DMS 273 (cell line): ENCODE results near the gene ELSPBP1.
"Not testable (repeated sequence)": the region's sequence is repeated elsewhere in the genome, so short reads cannot be mapped to it uniquely, and the experiment has no call there.

Experiments
- DNase-seq: peaks from one replicate; lab custom pipeline; 2025; ENCODE audit not compliant: unreplicated experiment; lab: John Stamatoyannopoulos, UW

ELSPBP1 gene

DNA sequence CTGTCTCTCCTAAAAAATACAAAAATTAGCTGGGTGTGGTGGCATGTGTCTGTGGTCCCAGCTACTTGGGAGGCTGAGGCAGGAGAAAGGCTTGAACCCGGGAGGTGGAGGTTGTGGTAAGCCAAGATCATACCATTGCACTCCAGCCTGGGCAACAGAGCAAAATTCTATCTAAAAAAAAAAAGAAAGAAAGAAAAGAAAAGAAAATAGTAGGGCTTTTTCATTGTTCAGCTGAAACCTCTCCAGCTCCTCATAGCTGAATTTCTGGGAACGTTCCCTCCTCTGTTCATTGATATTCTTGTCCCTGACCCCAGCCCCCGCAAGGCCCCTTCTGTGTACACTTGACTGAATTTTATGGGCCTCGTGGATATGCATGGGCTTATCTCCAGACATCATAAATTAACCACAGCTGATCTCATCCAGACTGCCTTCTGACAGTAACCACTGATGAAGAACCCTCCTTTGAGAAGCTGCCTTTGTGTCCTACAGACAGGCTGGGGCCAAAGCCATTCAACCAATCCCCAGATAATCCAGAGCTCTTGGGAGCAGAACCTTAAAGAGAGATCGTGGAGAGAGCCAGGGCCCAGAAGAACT lies at the start of gene ELSPBP1:
TSS of gene ELSPBP1 (plus strand) at position 424 of the 594 bp plus-strand sequence. CDS start 14,036 bp downstream, outside the sequence.
- DNase-seq, result no peak

DNA sequence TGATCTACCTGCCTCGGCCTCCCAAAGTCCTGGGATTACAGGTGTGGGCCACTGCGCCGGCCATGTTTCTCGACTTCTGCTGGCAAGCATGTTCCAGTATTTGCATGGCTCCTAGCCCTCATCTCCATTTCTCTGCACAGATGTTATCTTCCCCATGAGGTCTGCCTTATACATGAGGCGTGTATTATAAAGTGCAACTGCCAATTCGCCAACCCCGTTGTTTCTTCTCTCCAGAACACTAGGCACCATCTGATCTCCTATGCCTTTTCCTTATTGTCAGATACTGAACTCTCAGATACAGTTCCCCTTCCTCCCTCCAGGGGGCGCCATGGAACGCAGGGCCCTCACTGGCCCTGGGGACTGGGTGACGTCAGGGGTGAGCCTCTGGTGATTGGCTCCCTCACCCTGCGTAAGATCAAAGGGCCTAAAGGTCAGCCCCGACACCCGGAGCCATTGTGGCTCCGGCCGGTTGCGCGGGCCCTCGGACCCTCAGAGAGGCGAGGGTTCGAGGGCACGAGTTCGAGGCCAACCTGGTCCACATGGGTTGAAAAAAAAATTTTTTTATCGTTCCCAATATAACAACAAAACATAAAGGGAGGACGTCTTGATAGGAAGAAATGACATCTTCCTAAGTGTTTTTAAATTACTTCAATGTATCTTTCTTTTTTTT lies 44.4 kb upstream of the ELSPBP1 start:
- not testable (repeated sequence) for DNase-seq

DNA sequence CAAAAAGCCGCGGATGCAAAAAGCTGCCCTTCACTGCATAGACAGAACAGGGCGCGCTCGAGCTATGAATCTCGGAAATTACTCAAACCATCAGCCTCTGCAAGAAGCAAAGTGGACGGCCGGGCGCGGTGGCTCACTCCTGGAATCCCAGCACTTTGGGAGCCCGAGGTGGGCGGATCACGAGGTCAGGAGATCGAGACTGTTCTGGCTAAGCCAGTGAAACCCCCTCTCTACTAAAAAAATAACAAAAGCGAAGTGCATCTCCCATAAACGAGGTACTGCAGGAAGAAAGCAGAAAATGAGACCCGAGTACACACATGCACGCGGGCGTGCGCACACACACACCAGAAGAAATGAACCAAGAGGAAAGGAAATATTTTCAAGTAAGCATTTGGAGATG lies 42.3 kb upstream of the ELSPBP1 start:
- DNase-seq, result not testable (repeated sequence)

DNA sequence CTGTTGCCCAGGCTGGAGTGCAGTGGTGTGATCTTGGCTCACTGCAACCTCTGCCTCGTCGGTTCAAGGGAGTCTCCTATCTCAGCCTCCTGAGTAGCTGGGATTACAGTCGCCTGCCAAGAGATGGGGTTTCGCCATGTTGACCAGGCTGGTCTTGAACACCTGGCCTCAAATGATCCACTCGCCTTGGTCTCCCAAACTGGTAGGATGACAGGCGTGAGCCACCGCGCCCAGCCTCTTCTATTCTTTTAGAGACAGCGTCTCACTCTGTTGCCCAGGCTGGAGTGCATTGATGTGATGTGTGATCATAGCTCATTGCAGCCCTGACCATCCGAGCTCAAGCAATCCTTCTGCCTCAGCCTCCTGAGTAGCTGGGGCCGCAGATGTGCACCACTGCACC lies 38.5 kb upstream of the ELSPBP1 start:
- DNase-seq, result not testable (repeated sequence)

DNA sequence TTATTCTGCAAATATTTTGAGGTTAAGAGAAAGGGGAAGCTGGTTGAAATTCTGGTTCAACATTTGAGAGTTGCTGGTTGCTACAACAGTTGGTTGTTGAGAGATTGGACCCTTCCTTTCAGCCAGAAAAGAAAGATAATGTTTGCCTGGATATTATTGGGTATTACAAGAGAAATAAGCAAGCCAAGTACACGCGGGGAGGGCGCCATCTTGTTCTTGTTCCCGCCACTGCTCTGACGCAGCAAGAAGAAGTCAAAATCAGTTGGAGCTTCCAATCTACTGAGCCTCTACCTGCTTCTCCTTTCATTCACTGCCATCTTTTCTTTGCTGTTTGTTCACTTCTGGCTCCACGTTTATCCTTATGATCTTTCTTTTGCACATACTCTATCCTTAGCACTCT lies 20.9 kb upstream of the ELSPBP1 start:
- no peak for DNase-seq

DNA sequence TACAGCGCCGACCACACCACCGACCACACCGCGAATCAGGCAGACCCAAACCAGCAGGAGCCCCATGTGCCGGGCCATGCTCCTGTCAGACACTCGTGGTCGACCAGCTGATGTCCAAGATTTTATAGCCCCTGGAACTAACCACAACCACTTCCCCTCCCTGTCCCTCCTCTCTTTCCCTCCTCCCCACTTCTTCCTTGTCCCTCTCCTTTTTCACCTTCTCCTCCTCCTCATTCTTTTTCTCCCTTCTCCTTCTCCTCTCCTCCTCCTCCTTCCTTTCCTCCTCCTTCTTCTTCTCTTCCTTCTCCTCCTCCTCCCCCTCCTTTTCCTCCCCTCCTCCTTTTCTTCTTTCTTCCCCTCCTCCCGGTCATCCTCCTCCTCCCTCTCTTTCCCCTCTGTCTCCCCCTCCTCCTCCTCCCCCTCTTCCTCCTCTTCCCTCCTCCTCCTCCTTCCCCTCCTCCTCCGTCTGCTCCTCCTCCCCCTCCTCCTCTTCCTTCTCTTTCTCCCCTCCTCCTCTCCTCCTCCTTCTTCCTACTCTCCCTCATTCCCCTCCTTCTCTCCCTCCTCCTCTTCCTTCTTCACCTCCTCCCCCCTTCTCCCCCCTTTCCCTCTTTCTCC lies 3.1 kb upstream of the ELSPBP1 start:
- no peak for DNase-seq

DNA sequence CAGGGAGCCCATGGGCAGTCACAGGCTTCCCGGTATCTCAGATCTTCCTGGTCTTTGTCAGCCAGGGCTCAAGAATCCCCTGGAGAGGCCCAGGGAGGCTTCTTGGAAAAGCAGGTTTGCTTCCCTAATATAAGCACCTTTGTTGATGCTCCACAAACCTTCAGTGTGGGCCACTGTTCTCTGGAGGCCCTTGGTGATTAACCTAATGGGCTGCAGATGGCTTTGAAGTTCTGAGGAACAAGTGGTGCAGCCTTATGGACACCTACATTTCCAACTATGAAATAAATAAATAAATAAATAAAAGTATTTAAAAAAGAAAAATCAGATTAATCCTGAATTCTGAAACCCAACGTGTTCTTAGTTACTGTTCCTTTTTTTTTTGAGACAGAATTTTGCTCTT lies 2.4 kb upstream of the ELSPBP1 start, which contains the start of gene BSPH1:
TSS of gene BSPH1 (minus strand) at position 101 of the 400 bp plus-strand sequence. CDS start at position 12, 89 bp downstream.
- DNase-seq, result no peak

DNA sequence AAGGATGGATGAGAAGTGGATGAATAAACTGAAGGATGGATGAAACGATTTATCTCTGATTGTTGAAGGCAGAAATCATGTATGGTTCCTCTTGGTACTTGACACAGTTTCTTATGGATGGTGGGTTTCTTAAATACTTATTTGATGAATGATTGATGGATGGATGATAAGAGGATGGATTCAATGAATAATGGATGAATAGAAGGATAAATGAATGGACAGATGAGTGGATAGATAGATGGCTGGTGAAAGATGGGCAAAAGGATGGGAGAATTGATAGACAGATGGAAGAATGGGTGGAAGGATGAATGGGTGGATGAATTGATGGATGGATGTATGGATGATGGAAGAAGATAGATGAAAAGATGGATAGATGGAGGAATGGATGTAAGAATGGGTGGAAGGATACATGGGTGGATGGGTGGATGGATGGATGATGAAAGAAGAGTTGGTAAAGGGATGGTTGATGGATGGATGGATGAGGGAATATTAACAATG lies 1.8 kb downstream of the ELSPBP1 start:
- no peak for DNase-seq

DNA sequence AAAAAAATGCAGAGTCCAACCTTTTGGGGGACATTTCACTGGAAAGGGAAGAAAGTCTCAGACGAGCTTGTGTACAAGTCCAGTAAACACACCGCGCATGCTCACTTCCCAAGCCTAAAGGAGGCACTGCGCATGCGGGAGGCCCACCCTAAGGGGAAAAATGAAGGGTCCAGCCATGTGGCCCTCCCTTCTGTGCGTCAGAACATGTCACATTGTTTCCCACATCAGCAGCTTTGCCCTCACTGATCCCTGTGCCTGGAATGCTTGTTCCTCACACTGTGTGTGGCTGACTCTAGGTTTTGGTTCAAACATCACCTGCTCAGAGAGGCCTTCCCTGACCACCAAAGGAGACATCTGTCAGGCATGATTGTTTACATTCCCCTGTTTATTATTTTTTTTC lies 4.4 kb downstream of the ELSPBP1 start:
- no peak for DNase-seq

DNA sequence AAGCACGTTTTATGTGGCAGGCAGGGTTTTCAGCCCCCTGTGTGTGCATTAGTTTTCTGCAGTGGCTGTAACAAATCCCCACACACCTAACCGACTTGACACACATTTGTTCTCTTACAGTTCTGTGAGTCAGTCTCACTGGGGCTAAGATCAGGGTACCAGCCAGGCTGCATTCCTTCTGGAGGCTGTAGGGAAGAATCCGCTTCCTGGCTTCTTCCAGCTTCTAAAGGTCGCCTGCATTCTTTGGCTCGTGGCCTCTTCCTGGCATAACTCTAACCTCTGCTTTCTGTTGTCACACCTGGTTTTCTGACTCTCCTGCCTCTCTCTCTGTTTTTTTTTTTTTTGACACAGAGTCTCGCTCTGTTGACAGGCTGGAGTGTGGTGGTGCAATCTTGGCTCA lies 6.4 kb downstream of the ELSPBP1 start:
- no peak for DNase-seq

DNA sequence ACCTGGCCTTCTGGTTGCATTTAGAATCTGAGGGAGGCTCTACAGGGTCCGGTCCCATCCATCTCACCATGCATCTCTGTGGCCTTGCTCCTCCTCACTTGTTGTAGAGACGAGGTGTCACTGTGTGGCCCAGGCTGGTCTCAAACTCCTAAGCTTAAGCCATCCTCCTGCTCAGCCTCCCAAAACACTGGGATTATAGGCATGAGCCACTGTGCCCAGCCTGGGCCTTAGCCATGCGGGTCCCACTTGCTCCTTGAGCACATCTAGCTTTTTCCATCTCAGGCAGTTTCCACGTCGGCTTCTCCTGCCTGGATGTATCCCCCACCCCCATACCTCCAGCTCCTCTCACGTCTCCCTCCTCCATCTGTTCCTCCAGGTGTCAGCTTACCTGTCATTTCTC lies 9.8 kb downstream of the ELSPBP1 start:
- no peak for DNase-seq

DNA sequence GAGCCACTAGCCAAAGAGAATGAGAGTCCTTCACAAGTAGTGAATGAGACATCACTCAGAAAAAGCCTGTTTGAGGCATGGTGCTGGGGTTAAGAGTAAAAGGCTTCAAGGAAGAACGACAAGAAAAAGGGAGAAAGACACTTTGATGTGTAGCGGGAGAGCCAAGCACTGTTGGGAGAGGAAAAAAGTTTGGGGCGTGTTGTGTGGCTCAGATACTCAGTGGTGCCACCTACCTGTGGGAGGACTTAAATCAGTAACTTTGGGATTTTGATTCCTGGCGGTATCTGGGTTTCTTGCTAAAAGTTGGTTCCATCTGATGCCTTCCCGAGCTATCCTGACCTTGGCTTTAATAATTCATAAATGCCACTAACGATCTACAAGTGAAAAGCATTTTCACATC lies 12.3 kb downstream of the ELSPBP1 start:
- peak; percentile 33 for DNase-seq

DNA sequence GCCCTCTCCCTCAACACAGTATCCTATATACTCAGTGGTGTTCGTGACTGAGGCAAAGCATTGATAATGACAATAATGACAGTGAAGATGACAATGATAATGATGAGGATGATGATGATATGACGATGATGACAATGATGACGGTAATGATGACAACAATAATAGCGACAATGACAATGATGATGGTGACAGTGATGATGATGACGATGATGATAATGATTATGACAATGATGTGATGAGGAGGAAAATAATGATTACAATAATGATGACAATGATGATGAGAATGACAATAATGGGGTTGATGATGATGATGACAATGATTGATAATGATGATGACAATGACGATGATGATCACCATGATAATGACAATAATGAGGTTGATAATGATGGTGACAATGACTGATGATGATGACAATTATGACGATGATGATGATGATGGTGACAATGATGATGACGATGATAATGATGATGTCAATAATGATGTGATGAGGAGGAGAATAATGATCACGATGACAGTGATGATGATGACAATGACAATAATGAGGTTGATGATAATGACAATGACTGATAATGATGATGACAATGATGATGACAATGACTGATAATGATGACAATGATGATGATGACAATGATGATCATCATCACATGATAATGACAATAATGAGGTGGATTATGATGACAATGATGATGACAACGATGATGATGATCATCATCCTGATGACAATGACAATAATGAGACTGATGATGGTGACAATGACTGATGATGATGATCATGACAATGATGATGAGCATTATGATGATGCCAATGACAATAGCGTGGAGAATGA lies 16.7 kb downstream of the ELSPBP1 start:
- no peak for DNase-seq

DNA sequence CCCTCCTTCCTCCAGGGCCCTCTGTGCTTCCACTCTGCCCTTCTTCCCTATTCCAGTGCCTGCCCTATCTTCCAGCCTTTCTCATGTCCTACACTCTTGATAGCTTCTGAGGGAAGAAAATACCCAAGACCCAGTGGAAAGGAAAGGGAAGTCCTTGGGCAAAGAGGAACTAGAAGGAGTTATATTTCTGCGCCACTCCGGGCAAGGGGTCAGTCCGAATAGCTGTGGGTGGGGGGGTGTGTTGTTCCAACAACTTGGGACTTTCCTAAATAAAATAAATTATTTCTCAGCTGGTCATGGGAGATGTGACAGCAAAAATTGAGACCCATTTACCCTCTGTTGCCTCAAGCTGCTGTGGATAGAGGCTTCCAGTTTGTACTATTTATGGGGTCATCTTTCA lies 26.3 kb downstream of the ELSPBP1 start:
- no peak for DNase-seq

DNA sequence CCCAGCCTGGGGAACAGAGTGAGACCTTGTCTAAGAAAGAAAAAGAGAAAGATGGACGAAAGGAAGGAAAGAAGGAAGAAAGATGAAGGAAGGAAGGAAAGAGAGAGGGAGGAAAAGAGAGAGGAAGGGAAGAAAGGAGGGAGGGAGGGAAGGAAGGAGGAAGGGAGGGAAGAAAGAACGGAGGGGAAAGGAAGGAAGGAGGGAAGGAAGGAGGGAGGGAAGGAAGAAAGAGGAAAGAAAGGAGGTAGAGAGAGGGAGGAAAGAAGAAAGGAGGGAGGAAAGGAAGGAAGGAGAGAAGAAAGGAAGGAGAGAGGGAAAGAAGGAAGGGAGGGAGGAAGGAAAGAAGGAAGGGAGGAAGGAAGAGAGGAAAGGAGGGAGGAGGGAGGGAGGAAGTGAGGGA lies 28.6 kb downstream of the ELSPBP1 start:
- DNase-seq, result no peak

DNA sequence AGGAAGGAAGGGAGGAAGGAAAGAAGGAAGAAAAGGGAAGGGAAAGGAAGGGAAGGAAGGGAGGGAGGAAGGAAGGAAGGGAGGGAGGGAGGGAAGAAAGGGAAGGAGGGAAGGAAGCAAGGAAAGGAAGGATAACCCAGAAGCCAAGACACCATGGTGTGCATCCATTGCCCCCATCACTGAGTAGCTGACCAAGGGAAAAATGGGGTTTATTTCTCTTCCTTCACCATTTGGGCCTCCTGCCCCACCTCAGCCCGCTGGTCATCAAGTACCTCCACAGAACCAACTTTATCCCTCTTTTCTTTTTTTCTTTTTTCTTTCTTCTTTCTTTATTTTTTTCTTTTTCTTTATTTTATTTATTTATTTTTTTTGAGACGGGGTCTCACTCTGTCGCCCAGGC lies 29.1 kb downstream of the ELSPBP1 start:
- DNase-seq, result no peak

DNA sequence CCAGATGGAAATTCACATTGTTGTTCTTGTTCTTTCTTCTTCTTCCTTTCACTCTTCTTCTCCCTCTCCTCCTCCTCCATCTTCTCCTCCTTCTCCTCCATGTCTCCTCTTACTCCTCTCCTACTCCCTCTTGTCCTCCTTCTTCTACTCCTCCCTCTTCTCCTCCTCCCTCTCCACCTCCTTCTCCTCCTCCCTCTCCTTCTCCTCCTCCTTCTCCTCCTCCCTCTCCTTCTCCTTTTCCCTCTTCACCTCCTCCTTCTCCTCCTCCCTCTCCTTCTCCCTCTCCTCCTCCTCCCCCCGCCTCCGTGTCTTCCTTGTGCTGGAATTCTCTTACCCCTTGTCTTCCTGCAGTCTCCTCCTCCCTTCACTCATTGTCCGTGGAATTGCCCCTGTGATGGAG lies 31.0 kb downstream of the ELSPBP1 start:
- DNase-seq, result no peak

DNA sequence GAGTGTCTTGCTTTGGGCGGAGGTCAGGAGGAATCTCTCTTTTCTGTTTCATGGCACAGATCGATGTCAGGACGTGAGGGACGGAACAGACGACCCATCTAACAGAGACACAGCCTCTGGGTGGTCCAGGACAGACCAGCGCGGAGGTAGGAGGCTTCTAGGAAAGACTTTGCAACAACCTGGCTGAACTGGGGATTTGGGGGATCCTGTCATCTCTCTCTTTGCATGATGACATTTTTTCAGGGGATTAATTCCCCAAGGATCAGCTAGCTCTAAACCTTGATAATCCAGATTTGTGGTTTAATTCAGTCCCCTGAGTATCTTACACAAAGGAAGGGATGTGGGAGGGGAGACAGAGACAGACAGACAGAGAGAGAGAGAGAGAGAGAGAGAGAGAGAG lies 35.0 kb downstream of the ELSPBP1 start:
- no peak for DNase-seq

DNA sequence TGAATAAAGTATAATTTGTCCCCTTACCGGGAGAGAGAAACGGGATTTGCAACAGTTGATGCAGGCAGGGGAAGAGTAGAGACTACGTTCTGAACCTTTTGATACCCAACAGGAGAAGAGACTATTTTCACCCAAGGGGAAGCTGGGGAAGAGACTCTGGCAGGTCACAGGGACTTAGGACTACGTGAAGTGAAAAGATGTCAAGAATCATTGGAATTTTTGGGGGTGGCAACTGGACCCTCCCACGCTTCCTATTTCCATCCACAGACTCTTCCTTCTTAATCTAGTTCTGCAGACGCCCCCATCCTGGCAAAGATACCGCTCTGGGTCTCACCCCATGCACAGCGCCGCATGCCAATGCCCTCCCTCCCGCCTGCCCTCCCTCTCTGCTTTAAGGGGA lies 35.6 kb downstream of the ELSPBP1 start:
- DNase-seq, result no peak

DNA sequence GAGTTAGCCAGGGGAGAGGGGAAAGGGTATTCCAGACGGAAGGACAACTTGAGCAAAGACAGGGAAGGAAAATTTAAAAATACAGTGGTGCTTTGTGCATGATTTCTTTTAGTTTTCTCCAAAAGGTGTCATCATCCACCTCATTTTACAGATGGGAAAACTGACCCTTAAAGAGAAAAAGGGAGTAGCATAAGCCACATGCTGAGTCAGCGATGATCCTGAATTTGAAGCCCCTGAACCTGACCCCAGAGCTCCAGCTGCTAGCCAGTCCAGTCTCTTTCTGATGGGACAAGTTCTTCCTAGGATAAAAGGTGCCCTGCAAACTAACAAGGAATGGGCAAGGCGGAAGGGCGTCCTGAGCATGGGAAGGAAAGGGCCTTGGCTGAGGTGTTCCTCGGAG lies 39.2 kb downstream of the ELSPBP1 start:
- DNase-seq, result no peak

DNA sequence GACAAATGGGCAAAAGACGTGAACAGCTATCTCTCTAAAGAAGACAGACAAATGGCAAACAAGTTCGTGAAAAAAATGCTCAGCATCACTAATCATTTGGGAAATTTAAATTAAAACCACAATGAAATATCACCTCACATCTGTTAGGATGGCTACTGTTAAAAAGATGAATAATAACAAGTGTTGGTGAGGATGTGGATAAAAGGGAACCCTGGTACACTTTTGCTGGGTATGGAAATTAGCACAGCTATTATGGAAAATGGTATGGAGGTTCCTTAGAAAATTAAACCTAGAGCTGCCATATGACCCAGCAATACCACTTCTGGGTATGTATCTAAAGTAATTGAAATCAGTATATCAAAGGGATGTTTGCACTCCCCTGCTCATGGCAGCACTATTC lies 42.3 kb downstream of the ELSPBP1 start:
- no peak for DNase-seq
